ENCODE results near the gene KLRD1.
"Not testable (repeated sequence)": the region's sequence is repeated elsewhere in the genome, so short reads cannot be mapped to it uniquely, and the experiment has no call there.

The KLRD1 gene, protein sequence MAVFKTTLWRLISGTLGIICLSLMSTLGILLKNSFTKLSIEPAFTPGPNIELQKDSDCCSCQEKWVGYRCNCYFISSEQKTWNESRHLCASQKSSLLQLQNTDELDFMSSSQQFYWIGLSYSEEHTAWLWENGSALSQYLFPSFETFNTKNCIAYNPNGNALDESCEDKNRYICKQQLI

GRCh38 chr12:10307630-10308029 is at the start of gene KLRD1:
TSS of gene KLRD1 (plus strand) at chr12:10307870. CDS start at chr12:10308078, 208 bp downstream.
- no peak for DNase-seq (ENCODE audit: low spot score)

- DNase-seq (ENCODE audit: low spot score): no peak
These were observed 46.7 kb upstream of the KLRD1 start for GRCh38 chr12:10260927-10261326.

- DNase-seq (ENCODE audit: low spot score): no peak
These were observed 39.6 kb upstream of the KLRD1 start for GRCh38 chr12:10268037-10268436.

- DNase-seq (ENCODE audit: low spot score): no peak
These were observed 35.2 kb upstream of the KLRD1 start for GRCh38 chr12:10272467-10272866.

- DNase-seq (ENCODE audit: low spot score): no peak
These were observed 30.9 kb upstream of the KLRD1 start for GRCh38 chr12:10276774-10277173.

- no peak for DNase-seq (ENCODE audit: low spot score)
These were observed 29.6 kb upstream of the KLRD1 start for GRCh38 chr12:10278104-10278503.

GRCh38 chr12:10279937-10280336 is 27.7 kb upstream of the KLRD1 start:
- no peak for DNase-seq (ENCODE audit: low spot score)

- DNase-seq (ENCODE audit: low spot score): peak; percentile 18
These were observed 24.6 kb upstream of the KLRD1 start for GRCh38 chr12:10283027-10283426.

DNA sequence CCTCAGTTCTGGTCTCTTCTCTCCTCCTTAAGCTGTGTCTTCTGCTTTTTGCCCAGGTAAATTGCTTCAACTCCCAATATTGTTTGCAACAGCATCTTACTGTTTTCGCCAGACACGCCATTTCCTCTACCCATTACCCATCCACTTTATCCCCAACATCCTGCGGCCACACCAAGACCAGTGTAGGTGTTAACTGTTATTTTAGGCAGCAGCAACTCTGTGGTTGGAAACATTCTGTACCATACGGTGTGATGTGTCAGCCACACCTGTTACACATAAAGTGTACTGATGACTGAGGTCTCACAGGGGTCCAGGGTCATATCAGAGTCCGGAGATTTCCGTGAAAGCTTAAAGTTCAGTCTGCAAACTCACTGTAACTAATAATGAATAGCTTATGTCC is 21.8 kb upstream of the KLRD1 start:
- no peak for DNase-seq (ENCODE audit: low spot score)

DNA sequence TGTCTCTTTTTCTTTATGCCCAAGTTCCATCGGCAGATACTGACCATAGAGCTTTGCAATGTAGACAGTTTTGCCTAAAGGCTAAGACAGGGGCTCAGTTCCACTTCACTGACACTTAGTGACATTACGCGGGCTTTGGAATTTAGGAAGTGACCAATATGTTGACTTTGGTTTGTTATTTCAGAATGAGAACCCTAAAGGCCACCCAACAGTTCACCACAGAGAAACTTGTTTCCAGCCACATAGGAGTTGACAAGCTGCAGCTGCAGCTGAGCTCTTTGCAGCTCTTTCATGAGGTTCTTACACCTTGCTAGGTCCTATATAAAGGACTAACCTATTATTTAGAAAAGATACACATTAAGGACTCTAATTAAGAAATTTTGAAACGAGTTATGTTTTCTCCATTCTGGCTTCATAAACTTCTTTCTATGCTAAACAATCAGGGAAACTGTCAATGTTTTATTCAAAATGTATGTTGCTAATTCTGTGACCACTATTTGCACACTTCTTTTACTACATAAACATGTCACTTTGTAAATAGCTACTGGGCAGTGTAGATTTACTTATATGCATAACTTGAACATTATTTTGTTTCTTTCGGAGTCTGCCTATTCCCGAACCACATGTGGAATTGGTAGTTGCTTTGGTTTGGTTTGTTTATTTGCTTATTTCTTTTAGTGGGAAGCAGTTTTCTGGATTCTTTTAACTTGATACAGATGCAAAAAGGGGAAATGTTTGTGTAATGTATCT is 18.5 kb upstream of the KLRD1 start:
- no peak for DNase-seq (ENCODE audit: low spot score)

GRCh38 chr12:10291030-10291429 is 16.6 kb upstream of the KLRD1 start:
- DNase-seq (ENCODE audit: low spot score): no peak

GRCh38 chr12:10293151-10293550 is 14.5 kb upstream of the KLRD1 start:
- no peak for DNase-seq (ENCODE audit: low spot score)

DNA sequence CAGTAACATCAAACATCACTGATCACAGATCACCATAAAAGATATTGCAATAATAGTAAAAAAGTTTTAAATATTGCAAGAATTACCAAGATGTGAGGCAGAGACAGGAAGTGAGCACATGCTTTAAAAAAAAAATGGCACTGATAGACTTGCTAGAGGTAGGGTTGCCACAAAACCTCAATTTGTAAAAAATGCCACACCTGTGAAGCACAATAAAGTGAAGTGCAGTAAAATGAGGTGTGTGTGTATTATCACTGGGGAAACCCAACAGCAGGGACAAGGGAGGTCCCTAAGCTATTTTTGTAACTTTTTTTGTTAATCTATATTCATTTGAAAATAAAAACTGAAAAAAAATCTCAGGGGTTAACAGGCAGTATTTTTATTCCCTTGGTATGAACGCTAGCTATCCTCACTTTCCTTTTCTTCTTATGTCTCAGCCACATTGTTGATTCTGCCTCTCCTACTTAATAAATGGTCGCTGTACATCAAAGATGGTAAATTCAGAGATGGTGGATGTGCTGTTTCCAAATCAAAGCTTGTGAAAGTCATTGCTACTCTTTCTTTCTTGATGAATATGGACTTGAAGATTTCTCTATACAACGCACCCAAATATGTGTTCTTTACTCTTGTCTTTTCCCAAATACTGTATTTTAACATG is 14.0 kb upstream of the KLRD1 start:
- DNase-seq (ENCODE audit: low spot score): no peak

DNA sequence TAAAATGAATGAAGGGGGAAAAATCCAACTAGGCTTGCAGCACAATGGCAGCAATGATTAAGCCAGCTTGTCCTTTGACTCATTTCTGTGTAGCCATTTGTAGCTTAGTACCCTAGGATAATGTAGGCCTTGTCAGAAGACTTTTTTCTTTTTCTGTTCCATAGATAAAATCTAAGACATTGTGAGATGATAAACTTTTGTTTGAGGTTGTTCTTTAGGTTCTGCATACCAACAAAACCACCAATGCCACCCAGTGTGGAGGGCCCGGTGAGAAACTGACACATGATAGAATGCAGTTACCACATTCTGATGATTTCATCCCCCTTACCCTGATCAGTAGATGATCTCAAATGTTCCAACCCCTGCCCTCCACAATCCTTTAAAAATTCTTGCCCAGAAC is 6.6 kb upstream of the KLRD1 start:
- no peak for DNase-seq (ENCODE audit: low spot score)

DNA sequence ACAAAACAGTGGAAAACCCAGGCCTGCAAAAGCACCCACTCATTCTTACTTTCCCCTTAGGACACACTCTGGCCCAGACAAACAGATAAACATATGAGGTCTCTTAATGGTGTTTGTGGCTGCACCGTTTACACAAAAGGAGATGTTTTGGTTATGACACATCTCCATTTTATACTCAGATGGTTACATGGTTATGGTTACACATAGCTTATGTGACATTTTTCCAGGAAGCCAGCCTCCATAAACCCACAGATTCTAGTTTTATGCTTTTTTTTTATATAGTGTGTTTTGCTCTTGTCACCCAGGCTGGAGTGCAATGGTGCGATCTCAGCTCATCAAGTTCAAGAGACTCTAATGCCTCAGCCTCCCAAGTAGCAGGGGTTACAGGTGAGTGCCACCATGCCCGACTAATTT is 3.5 kb upstream of the KLRD1 start:
- DNase-seq (ENCODE audit: low spot score): no peak

- no peak for DNase-seq (ENCODE audit: low spot score)
These were observed 2.3 kb upstream of the KLRD1 start for GRCh38 chr12:10305411-10305810.

DNA sequence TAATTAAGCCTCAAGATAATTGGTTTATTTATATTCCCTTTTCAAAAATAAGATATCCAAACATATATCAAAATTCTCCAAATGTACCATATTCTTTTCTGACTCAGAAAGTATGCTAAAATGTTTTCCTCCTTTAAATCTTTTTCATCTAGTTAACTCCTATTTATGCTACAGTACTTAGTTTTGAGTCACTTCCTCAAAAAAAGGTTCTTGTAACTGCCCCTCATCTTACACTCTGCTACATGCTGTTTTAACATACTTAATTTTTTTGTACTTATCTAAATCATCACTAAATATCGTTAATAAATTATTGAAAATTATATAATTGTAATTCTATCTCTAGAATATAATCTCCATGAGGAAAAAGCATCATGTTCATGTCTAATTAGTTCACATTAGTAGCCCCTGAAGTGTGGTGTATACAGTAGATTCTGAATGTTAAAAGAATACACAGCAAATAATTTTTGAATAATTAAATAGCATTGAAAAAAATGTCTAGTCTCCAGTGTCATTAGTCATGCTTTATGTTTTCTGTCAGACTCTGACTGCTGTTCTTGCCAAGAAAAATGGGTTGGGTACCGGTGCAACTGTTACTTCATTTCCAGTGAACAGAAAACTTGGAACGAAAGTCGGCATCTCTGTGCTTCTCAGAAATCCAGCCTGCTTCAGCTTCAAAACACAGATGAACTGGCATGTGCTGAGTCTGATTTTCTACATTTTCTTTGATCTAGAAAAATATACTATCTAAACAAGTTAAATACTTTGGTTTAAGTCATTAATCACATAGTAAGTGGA is 3.5 kb downstream of the KLRD1 start:
- DNase-seq (ENCODE audit: low spot score): no peak

DNA sequence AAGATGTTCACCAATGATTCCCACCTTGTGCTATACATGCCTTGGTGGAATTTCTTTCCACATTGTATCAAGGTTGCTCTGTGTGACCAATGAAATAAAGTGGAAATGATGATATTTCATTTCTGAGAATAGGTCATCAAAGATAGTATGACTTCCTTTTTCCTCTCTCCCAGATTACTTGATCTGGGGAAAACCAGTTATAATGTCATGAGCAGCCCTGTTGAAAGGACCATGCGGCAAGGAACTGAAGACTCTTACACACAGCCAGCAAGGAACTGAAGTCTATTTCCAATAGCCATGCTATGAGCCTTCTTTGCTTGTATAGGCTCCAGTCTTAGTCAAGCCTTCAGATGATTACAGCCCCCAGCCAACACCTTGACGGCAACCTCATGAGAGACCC is 11.7 kb downstream of the KLRD1 start:
- no peak for DNase-seq (ENCODE audit: low spot score)

- DNase-seq (ENCODE audit: low spot score): no peak
These were observed 13.0 kb downstream of the KLRD1 start for GRCh38 chr12:10320643-10321042.

DNA sequence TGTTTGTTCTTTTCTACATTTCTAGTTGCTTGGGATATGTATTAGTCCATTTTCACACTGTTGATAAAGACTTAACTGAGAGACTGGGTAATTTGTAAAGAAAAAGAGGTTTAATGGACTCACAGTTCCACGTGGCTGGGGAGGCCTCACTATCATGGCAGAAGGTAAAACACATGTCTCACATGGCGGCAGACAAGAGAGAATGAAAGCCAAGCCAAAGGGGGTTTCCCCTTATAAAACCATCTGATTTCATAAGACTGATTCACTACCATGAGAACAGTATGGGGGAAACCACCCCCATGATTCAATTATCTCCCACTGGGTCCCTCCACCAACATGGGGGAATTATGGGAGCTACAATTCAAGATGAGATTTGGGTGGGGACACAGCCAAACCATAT is 21.0 kb downstream of the KLRD1 start:
- DNase-seq (ENCODE audit: low spot score): not testable (repeated sequence)

DNA sequence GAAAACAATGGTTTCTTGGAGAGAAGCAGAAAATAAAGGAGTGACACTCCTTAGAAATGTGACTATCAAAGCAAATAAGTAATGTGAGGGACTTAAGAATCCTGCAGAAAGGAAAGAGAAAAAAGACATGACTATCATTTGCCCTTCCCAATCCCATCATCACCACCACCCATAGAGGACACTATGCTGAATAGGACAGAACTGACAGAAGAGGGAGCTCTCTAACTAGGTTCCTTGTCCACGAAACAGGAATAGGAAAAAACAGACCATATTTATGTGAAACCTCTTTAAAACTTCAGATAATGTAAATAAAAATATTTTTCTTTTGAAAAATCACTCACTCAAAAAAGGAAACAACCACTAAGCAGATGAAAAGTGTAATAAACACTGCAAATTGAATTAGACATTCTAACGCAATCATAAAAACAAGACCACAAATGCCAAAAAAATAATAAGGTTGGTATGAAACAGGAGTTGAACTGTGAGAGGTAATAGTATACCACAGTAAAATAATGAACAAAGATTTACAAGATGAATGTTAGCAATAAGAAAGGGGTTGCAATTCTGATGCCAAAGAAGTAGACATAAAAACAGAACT is 24.1 kb downstream of the KLRD1 start:
- DNase-seq (ENCODE audit: low spot score): peak; percentile 76

- DNase-seq (ENCODE audit: low spot score): not testable (repeated sequence)
These were observed 28.5 kb downstream of the KLRD1 start for GRCh38 chr12:10336196-10336595.

All from globus pallidus (tissue), 1 donor.